Esophagus squamous epithelium (tissue), 5 donors: ENCODE results near the gene PTK7. TPM values are rescaled to one million over a fixed set of nuclear protein-coding genes. Genes with fewer than 3 reads are reported as not detected.
A peak's percentile ranks its signal among the peaks of the same experiment; 100 is the strongest.
"Not testable (repeated sequence)": the region's sequence is repeated elsewhere in the genome, so short reads cannot be mapped to it uniquely, and the experiment has no call there.

ENCODE experiments used
- DNase-seq: peaks from one replicate; lab custom pipeline; 2025; lab: John Stamatoyannopoulos, UW
- H3K27ac ChIP-seq, 4 donors: fragments of 200-600 bp; sonication (generic); one replicate each; pipeline ENCODE4 v1.5.1; 2016 to 2019; ENCODE audit warnings: mild to moderate bottlenecking in 1 of 4
- H3K27me3 ChIP-seq, 4 donors: fragments of 200-600 bp; sonication (generic); 1 replicate in 3 of 4; 2 replicates in 1 of 4; pipeline versions ENCODE4 v1.5.1 to v1.6.0; 2017 to 2021; ENCODE audit warnings: antibody characterized with exemption in 1 of 4
- H3K36me3 ChIP-seq, 3 donors: fragments of 200-600 bp; sonication (generic); one replicate each; pipeline ENCODE4 v1.5.1; 2016 to 2019
- H3K4me1 ChIP-seq, 3 donors: fragments of 200-600 bp; sonication (generic); one replicate each; pipeline ENCODE4 v1.5.1; 2017 to 2019
- H3K4me3 ChIP-seq, 4 donors: fragments of 200-600 bp; sonication (generic); 1 replicate in 3 of 4; 2 replicates in 1 of 4; pipeline ENCODE4 v1.5.1; 2016 to 2019; ENCODE audit warnings: mild to moderate bottlenecking in 2 of 4, moderate library complexity in 1 of 4
- H3K9me3 ChIP-seq, 3 donors: fragments of 200-600 bp; sonication (generic); one replicate each; pipeline ENCODE4 v1.5.1; 2016 to 2019
- CTCF ChIP-seq, 6 experiments: fragments of 450-650 bp in 4 of 6; fragments of 200-600 bp in 2 of 6; sonication (generic) in 2 of 6; IDR thresholded peaks; one replicate each; pipeline ENCODE4 v1.5.1; 2016 to 2019; ENCODE audit warnings: antibody characterized with exemption in 6 of 6, mild to moderate bottlenecking in 4 of 6, moderate library complexity in 4 of 6
- POLR2A ChIP-seq, 4 donors: fragments of 450-650 bp; IDR thresholded peaks; one replicate each; pipeline ENCODE4 v1.6.1; 2017; ENCODE audit warnings: antibody characterized with exemption in 4 of 4, mild to moderate bottlenecking in 4 of 4, moderate library complexity in 3 of 4
- WGBS, 2 donors: methylation state at CpG; one replicate each; pipeline ENCODE4 v1.1.5; 2018; 5-methylcytosine and 5-hydroxymethylcytosine counted together
- intact Hi-C: fragments of 100-400 bp; cut with DNase I; formaldehyde crosslinking; loops from one replicate; pipeline ENCODE4 v1.15.0; 2022
- total RNA-seq, 4 donors: library from RNA; depleted of rRNA; stranded (reverse); fragments of >200 nt; gene quantifications; one replicate each; pipeline ENCODE4 v1.1.0, GENCODE V29; 2016
- donor health status: DM: yes; HTN: yes; CAD: no.

PTK7 gene
- total RNA-seq, 4 donors from 2014 or later, result 30.6 to 44.1 (median 36.7) TPM

DNA sequence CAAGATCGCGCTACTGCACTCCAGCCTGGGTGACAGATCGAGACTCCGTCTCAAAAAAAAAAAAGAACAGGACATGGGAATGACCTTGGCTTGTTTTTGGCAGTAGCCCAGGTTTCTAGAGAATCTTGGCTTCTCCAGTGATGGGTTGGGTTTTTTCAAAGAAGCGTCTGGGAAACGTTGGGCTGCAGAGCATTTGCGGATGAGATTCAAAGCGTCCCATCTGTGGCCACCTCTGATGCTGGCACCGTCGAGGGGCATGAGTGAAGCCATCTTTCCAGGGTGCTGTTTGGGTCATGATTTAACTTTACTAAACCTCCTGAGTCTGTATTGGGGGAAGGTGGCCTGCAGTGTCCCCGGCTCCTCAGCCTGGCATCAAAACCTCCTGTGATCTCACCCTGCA is 51.8 kb downstream of the PTK7 start:
- H3K4me1 ChIP-seq, result peaks cover 5 to 69% (median 23%) of the 10 kb centered on the region in 3 donors
- TF ChIP-seq CTCF (IDR thresholded peaks at IDR 0.05) (no peak), POLR2A (IDR thresholded peaks at IDR 0.05) (no peak)
- H3K27me3 ChIP-seq, result no peaks in the 10 kb centered on the region
- no peak for DNase-seq
- no peak overlapping the region for H3K4me3 ChIP-seq
- WGBS, 2 donors, result 43 to 52% methylated on average over 10 of the region's 11 CpGs
- H3K36me3 ChIP-seq, result peaks cover 0 to 28% (median 0%) of the 10 kb centered on the region in 3 donors
- intact Hi-C loops, result loop anchor here (5.0 kb wide), 1 partner anchor 56 kb away; no protein-coding TSS in a partner anchor
- H3K27ac ChIP-seq, result peak overlapping the region in 1 of 4 donors; percentile 13
- H3K9me3 ChIP-seq, result no peaks in the 10 kb centered on the region

DNA sequence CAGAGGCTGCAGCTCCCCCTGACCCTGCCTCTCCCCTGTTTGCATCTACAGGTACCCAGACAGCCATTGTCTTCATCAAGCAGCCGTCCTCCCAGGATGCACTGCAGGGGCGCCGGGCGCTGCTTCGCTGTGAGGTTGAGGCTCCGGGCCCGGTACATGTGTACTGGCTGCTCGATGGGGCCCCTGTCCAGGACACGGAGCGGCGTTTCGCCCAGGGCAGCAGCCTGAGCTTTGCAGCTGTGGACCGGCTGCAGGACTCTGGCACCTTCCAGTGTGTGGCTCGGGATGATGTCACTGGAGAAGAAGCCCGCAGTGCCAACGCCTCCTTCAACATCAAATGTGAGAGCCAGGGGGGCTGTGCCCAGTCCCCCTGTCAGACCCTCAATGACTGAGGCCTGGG is 52.8 kb downstream of the PTK7 start:
- WGBS, 2 donors, result 62 to 80% methylated on average over 1 to 2 of the region's 16 CpGs
- Histone ChIP-seq H3K4me3 (no peak overlapping the region), H3K36me3 (peaks cover 0 to 38% (median 0%) of the 10 kb centered on the region in 3 donors), H3K27ac (no peak overlapping the region), H3K27me3 (no peaks in the 10 kb centered on the region), H3K9me3 (no peaks in the 10 kb centered on the region), H3K4me1 (peaks cover 0 to 58% (median 13%) of the 10 kb centered on the region in 3 donors)
- intact Hi-C loops, result loop anchor here (5.0 kb wide), 1 partner anchor 57 kb away; no protein-coding TSS in a partner anchor
- DNase-seq, result no peak
- TF ChIP-seq CTCF (IDR thresholded peaks at IDR 0.05) (no peak), POLR2A (IDR thresholded peaks at IDR 0.05) (no peak)

DNA sequence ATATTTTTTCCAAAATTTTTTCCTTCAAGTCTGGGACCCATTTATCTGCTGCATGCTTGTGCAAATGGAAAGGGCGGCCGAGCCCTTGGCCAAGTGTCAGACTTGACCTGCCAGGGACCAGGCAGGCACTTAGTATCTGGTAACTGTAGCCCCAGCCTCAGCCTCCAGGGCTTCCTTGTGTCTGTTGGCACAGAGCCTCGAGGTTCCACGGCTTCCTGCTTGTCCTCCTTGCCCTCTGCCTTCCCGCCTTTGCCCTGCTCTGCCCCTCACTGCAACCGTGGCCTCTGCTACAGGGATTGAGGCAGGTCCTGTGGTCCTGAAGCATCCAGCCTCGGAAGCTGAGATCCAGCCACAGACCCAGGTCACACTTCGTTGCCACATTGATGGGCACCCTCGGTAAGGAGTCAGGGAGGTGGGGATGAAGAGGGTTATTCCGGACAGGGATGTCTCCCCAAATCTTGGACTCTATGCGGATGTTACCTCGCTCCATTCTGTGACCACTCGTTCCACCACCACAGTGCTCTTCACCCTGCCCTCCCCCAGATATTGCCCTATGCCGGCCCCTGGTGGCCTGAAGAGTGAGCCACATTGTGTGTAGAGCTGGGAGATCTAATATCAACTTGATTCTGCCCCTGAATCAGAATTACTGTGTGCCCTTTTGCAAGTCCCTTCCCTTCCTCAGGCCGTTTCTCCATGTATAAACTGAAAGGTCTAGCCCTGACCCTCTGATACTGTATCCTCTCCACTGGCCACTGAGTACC is 53.5 kb downstream of the PTK7 start:
- Histone ChIP-seq H3K27me3 (no peaks in the 10 kb centered on the region), H3K9me3 (no peaks in the 10 kb centered on the region), H3K4me1 (peaks cover 0 to 51% (median 12%) of the 10 kb centered on the region in 3 donors), H3K4me3 (no peak overlapping the region), H3K36me3 (peaks cover 0 to 44% (median 0%) of the 10 kb centered on the region in 3 donors), H3K27ac (peak overlapping the region in 1 of 4 donors; percentile 17)
- intact Hi-C loops, result loop anchor here (5.0 kb wide), 1 partner anchor 57 kb away; no protein-coding TSS in a partner anchor
- TF ChIP-seq CTCF (IDR thresholded peaks at IDR 0.05), result peak in 5 of 6 experiments; percentile 37 to 65 (median 50)
- TF ChIP-seq POLR2A (IDR thresholded peaks at IDR 0.05), result no peak
- 48 to 51% methylated on average over 10 to 14 of the region's 15 CpGs for WGBS, 2 donors
- DNase-seq, result no peak

DNA sequence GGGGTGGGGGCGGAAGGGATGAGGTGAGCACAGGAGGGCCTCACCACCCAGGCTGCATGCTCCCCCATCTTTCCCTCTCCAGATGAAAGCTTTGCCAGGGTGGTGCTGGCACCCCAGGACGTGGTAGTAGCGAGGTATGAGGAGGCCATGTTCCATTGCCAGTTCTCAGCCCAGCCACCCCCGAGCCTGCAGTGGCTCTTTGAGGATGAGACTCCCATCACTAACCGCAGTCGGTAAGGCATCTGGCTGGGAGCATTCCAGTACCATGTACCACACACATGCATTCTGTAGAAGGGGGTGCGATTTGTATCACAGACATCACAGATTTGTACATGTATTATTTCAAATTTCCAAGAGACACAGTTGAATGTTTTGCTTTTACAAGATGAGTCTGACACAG is 54.3 kb downstream of the PTK7 start:
- peaks cover 0 to 44% (median 0%) of the 10 kb centered on the region in 3 donors for H3K36me3 ChIP-seq
- H3K4me3 ChIP-seq, result no peak overlapping the region
- H3K27ac ChIP-seq, result no peak overlapping the region
- DNase-seq, result no peak
- no peaks in the 10 kb centered on the region for H3K9me3 ChIP-seq
- WGBS, 2 donors, result 85 to 95% methylated on average over 3 to 5 of the region's 7 CpGs
- peaks cover 0 to 43% (median 12%) of the 10 kb centered on the region in 3 donors for H3K4me1 ChIP-seq
- intact Hi-C loops, result no loop called here
- TF ChIP-seq CTCF (IDR thresholded peaks at IDR 0.05), result no peak
- TF ChIP-seq POLR2A (IDR thresholded peaks at IDR 0.05), result no peak
- no peaks in the 10 kb centered on the region for H3K27me3 ChIP-seq

GRCh38 chr6:43131379-43131778 is 55.3 kb downstream of the PTK7 start:
- DNase-seq, H3K4me3 ChIP-seq, intact Hi-C loops, H3K27me3 ChIP-seq, H3K27ac ChIP-seq, H3K9me3 ChIP-seq: not testable (repeated sequence)
- Histone ChIP-seq H3K4me1 (peaks cover 0 to 34% (median 10%) of the 10 kb centered on the region in 3 donors), H3K36me3 (peaks cover 0 to 44% (median 0%) of the 10 kb centered on the region in 3 donors)
- WGBS, 2 donors, result 71 to 73% methylated on average over 5 of the region's 5 CpGs
